ENCODE measurements around the gene CKAP5.

CKAP5 gene

DNA sequence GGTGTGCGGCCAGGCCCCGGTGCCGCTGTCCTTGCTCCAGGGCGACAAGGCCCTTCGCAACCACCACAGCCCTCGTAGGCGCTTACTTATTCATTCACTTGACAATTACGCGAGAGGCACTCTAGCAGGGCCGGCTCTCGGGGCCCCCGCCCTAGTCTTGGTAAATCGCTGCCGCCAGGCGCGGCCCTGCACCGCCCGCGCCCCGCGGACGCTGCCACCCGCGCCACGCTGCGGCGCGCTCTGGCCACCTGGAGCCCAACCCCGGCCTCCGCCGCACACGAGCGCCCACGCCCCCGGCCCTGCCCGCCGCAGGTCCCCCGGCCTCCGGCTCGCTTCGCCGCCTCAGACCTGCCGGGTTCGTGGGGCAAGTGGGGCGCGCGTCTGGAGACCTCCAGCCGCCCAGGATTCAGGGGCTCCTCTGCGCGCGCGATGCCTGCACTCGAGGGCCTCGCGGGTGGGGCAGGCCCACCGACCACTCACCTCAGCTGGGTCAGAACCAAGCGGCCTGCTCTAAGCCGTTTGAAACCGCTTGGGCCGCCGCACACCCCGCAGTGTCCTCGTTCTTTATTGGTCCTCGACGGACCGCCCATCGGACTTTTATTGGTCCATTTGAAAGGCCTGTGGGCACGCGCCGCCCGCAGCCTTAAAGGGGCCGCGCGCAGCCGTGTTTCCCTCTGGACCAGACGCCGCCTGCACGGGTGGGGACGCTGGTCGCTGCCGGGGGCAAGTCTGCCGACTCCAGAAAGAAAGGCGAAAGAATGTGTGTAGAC lies at the start of gene CKAP5:
Gene CKAP5, minus strand, starts transcription at position 541 of the 770 bp plus-strand sequence. CDS start 25,049 bp downstream, outside the sequence.
- DNase-seq (ENCODE audit: low spot score): peak; percentile 89

DNA sequence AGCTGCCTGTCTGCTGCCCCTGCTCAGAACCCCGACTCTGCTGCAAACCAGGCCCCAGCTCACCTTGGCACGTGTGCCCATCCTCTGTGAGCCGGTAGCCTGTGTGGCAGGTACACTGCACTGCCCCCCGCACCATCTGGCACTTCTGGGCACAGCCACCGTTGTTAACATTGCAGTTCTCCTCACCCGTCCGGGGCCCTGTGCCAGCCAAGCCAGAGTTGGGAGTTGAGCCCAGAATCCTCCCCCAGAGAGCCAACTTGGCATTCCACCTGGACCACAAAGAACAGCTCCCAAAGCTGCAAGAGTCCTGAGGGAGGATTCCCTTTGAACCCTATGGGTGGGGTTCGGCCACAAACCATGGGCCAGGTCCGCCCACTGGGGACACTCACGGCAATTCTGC lies 49.7 kb upstream of the CKAP5 start:
- DNase-seq (ENCODE audit: low spot score): peak; percentile 54

DNA sequence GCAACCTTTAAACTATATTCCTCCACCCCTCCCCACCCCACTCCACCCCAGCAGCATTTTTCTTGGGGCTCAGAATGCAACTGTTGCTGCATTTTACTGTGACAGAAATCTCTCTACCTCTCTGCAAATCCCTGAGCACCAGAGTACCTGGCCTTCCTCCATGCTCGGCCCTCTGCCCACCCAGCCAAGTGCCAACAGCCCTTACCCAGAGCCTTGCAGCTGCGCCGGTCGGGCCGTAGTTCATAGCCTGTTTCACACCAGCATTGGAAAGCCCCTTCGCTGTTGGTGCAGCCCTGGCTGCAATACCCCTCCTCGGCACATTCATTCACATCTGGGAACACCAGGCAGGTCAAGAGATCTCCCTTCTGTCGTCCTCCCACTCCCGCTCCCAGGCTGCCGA lies 48.9 kb upstream of the CKAP5 start:
- no peak for DNase-seq (ENCODE audit: low spot score)

DNA sequence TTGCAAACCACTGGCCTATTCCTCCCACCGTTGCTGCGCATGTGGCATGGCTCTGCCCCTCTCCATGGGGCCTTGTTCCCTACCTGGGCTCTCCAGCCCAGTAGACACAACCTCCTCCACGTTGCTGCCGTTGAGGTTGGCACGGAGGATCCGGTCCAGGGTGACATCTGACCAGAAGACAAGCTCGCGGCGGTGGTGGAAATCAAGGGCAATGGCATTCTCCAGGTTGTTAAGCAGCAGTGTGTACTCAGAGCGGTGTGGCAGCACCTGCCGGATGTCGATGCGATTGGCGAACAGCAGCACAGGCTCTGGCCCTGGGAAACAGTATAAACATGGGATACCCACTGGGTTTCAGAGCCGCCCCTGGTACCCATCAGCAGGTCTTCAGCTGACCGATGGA lies 48.4 kb upstream of the CKAP5 start:
- no peak for DNase-seq (ENCODE audit: low spot score)

DNA sequence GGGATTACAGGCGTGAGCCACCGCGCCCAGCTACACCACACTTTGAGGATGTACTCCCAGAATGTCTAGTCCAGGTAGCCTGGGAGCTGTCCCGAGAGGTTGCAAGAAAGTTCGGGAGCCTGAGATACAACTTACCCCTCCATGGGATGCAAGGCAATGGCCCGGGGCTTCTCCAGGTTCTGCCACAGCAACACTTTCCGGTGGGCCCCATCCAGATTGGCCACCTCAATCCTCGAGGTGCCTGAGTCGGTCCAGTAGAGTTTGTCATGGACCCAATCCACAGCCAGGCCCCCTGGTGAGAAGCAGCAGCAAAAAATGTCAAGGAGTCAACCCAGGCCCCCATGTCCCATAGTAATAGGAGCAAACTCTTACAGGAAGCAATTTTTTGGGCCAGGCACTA lies 46.8 kb upstream of the CKAP5 start:
- DNase-seq (ENCODE audit: low spot score): no peak

DNA sequence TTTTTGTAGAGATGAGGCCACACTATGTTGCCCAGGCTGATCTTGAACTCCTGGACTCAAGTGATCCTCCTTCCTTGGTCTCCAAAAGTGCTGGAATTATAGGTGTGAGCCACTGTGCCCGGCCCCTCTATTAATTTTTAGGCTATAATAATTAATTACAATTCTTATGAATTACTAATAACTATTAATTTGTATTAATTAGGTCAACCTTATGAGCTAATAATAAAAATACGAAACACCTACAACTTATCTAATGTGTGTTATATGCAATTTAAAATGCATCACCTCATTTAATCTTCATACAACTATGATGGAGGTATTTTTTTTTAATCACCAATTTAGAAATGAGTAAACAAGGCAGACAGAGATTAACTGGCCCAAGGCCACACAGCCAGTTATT lies 46.0 kb upstream of the CKAP5 start:
- no peak for DNase-seq (ENCODE audit: low spot score)

DNA sequence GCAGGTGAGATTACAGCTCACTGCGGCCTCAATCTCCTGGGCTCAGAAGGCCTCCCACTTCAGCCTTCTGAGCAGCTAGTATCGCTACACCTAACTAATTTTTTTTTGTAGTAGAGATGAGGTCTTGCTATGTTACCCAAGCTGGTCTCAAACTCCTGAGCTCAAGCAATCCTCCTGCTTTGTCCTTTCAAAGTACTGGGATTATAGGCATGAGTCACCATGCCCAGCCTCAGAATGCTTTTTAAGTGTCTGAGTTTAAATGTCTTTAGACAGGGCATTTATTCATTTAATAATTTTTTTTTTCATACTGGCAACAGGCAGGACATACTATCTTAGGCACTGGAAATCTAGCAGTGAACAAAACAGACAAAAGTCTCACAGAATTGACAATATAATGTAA lies 44.6 kb upstream of the CKAP5 start:
- no peak for DNase-seq (ENCODE audit: low spot score)

DNA sequence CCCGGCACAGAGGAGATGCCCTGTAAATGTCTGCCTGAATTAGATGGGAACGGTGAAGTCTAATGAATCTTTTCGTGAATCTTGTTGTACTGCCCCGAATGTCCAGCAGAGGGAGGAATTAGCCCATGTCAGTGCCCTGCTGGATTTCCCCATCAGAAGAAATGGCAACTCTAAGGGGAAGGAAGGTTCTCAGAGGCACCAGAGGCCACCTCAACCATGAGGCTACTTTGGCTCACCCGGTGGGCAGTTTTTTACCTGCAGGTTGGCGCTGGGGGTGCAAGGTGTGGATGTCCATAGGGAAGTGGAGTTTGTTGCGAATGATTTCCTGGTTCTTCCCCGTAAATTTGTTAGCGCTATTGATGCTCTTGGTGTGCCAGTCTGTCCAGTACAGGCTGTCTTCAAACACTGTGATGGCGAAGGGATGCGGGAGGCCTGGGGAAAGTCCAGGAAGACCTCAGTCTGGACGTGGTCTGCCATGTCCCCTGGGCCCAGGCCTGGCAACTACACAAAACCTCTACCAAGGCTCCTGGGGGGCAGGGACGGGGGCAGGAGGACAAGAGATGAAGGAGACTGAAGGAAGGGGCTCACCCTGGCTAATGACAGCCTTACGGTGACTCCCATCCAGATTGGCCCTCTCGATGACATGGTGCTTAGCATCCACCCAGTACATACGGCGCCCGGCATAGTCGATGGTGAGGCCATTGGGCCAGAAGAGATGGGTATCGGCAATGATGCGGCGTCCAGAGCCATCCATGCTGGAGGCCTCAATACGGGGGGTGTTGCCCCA lies 43.8 kb upstream of the CKAP5 start:
- DNase-seq (ENCODE audit: low spot score): peak; percentile 84

DNA sequence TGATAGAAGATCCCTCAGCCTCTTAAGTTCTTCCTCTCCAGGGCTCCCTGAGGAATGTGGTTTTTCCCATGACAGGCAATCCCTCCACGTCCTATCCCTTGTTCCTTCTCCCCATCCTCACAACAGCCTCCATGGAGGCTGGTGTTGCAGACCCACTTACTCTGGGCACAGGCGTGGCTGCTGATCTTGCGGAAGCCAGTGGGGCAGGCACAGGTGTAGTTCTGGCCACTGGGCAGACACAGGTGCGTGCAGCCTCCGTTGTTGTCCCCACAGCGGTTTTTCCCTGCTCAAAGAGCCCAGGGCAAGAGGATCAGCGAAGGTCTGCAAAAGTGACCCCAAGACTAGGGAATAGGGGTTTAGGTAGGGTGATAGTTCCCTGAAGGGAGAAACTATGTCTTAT lies 43.2 kb upstream of the CKAP5 start:
- no peak for DNase-seq (ENCODE audit: low spot score)

DNA sequence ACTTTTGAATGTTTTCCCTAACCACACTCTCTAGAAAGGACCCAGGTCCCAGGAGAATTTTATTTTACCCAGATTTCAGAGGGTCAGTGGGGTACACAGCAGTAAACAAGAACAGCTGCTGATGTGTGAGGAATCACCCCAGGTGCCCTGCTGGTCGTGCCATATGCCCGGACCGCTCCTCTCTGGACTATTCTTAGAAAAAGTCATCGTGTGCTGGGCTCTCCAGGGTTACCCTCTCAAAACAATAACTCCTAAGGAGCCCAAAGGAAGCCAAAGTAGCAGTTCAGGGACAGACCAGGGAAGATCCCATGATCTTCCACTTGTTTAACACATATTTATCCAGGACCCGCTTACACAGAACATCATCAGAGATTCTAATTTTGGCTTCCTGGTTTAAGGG lies 42.6 kb upstream of the CKAP5 start:
- DNase-seq (ENCODE audit: low spot score): no peak

DNA sequence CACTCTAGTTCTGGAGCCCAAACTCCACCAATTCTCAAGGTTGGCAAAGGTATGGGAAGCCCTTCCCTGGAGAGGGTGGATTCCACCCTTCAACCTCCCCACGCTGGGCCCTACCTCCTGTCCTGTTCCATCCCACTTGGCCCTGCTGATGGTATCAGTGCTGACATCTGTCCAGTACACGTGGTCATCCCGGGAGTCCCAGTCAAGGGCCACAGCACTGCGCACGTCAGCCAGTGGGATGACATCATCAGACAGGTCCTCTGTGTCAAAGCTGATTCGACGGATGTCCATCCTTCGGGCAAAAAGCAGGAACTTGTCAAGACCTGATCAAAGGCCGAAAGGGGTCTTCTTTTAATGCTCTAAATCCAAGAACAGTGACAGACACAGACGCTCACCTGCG lies 40.1 kb upstream of the CKAP5 start:
- DNase-seq (ENCODE audit: low spot score): no peak

DNA sequence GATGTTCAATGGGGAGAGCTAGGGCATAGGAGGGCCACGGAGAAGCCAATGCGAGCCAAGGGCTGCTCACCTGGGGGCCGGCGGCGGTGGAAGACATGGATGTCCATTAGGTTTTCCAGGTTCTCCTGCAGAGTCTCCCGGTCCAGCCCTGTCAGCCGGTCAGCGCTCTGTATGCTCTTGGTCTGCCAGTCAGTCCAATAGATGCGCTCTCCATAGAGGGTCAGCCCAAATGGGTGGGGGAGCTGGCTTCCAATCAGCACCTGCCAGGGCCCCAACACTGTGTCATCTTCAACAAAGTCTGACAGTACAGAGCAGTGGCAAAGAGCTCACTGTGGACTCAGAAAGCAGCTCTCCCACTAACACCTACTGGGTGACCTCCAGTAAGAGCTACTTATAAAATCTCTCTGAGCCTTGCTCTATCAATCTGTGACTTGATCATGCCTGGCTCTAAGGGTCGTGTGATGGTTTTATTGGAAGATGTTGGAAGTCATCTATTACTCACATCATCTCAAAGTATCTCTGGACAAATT lies 33.0 kb upstream of the CKAP5 start:
- DNase-seq (ENCODE audit: low spot score): no peak

DNA sequence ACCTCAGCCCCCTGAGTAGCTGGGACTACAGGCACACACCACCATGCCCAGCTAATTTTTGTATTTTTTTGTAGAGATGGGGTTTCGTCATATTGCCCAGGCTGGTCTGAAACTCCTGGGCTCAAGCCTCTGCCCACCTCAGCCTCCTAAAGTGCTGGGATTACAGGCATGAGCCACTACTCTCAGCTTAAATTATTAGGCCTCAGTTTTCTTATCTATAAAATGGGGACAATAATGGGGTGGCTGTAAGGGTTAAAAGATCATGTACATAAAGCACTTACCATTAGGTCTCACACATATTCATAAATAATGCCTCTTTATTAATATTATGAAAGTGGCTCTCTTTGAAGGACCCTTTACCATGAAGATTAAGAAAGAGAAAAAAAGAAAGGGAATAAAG lies 31.5 kb upstream of the CKAP5 start:
- no peak for DNase-seq (ENCODE audit: low spot score)

DNA sequence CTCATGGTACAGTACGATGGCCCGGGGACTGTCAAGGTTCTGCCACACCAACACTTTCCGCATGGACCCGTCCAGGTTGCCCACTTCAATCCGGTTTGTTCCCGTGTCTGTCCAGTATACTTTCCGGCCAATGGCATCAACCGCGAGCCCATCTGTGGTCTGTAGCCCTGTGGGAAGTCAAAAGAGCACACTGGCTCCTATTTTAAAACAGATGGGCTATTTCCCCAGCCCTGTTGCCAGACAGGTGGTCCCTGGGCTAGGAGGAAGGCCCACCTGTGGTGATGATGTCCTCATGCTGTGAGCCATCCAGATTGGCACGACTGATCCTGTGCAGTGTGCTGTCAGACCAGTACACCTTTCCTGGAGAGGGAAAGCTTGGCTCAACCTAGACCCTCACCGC lies 30.4 kb upstream of the CKAP5 start:
- no peak for DNase-seq (ENCODE audit: low spot score)

DNA sequence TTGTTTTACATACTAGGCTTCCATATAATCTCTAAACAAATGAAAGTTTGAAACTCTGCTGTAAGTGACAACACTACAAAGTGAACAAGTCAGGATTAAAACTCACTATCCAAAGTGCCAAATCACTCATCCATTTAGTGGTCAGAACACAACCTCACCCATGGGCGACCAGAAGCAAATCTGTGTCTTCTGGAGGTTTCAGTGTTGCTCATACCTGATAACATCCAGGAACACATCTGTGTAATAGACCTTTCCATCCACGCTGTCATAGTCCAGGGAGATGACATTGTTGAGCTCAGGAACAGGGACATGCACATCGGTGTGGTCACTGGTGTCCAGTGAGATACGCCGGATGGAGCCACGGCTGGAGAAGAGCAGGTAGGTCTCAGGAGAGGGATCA lies 28.5 kb upstream of the CKAP5 start:
- no peak for DNase-seq (ENCODE audit: low spot score)

DNA sequence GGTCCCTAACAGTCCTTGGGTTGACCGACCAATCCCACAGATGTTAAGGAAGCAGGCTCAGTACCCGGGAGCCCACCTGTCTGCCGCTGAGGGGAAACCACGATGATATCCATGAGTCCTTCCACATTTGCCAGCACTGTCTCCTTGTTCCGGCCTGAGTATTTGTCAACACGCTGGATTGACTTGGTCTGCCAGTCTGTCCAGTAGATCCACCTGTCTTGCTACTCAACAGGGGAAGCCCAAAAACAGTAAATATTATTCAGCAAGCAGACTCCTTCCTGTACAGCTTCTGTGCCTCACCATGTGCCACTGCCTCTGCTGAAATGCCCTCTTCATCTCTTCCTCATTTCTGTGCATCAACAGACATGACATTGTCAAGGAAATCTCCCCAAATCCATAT lies 22.8 kb upstream of the CKAP5 start:
- DNase-seq (ENCODE audit: low spot score): no peak

DNA sequence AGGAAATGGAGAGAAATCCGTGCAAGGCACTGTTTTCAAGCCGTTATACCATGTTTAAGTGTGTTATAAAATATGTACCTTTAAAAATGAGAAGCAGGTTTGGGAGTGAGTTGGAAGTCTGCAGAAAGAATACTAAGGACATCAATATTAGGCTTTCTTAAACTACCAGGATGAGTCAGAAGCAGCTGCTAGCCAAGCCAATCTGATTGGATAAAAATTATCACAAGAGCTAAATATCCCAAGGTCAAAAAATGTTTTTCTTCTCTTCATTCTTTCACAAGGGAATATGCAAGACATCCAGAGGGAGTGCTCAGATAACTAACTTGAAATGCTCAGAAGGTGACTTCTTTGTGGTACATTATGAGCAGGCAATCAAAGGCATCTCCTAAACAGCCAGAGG lies 19.3 kb upstream of the CKAP5 start:
- DNase-seq (ENCODE audit: low spot score): no peak

DNA sequence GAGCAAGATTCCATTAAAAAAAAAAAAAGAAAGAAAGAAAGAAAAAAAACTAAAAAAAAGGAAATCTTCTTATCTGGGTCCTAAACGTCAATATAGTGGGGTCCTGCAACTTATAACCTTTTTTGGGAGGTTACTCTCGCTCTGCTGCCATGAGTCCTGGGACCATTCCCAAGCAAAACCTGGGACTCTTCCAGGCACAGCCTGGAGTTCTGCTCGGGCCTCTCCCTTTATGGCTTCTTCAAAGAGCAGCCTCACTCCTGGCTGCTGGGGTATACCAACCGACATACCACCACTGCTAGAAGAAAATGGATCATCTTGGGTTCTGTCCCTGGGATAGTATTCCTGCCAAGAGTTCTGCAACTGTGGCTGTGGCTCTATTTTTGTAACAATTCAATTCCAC lies 14.1 kb upstream of the CKAP5 start:
- no peak for DNase-seq (ENCODE audit: low spot score)

DNA sequence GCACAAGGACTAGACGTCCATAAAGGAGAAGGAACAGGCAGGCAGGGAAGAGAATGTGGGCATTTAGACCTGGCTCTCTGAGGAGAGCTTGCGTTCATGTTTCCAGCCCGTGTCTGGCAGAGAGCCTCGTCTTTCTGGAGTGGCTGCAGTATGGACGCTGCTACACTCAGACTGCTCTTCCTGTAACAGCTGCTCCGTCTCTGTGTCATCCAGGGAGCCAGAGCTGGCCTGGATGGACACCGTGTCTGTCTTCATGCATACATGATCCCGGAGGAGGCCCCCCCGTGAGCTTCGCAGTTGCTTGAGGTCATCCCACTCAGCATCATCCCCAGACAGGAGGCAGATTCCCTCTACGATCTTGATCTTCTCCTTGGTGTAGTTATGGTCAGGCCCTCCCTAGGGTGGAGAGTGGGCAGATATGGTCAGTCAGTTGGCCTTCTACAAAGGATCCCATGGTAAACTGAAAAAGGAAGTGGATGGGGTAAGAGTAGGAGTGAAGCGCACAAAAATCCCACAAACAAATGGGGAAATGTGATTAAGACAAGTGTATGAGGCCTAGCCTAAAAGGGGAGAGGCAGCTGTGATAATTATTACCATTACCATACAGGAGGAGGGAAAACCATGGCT lies 13.0 kb upstream of the CKAP5 start:
- DNase-seq (ENCODE audit: low spot score): peak; percentile 26

DNA sequence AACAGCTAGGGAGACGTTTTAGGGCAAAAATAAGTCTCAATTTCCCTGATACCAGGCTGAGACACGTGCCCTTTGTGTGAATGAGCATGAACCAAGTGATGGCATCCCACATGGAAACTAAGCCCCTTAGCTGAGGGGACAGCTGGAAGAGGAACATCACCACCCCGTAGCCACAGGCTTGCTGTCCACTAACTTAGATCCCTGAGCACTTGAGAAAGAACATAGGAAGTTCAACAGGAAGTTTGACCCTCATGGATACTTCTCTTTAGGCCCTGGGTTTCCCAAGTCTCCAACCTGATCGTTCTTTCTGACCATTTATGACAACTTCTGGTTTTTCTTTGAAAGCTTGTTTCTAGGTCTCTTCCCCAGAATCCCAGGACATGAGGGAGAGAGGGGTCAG lies 11.6 kb upstream of the CKAP5 start:
- DNase-seq (ENCODE audit: low spot score): peak; percentile 34

DNA sequence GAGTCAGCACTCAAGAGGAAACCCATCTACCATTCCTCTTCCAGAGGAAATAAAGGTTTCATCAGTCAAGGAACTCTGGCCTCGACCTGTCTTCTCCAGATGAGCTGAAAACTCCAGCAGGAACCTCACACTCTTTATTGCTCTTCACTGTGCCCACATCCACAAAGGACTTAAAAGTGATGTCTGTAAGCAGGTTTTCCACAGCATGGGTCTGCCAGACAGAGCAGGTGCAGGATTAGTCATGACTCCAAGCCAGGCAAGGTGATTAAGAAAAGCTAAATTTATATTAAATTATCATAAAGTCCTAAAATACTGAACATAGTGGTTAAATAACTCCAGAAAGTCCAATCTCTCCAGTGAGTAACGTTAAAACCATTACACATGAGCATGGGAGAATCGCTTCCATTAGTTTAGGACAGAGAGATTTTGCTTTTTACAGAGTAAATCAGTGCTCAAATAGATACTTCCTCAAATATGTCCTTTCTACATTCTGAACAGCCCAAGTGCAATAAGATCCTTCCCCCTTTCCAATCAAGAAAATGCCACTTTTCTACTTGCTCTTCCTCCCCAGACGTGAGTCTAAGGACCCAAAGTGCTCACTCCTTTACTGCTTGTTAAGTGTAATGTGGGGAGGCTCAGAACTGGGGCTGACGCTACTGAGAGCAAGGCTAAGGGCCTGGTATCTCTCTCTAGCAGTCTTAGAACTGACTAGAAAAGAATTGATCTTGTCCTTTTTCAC lies 10.7 kb upstream of the CKAP5 start:
- DNase-seq (ENCODE audit: low spot score): peak; percentile 64

DNA sequence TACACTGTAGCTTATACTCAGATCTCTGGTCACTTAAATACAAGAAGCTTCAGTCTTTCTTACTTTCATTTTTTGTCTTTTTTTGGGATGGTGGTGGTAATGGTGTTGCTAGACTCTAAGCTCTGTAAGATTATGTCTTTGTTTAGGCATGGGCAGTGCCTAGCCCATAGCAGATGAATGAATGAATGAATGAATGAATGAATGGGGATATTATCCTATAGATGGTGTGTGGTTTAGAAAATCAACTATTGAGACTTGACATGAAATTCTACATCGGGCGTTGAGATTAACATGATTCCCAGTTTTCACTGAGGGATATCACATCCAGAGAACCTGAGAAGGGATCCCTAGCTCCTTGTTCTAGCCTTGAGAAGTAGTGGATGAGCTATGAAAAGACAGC lies 9.8 kb upstream of the CKAP5 start:
- no peak for DNase-seq (ENCODE audit: low spot score)

Measured in pons (tissue), 1 donor.